IPS-20b (cell line): ENCODE data around the gene RAB34.

Experiments
- H3K27ac ChIP-seq: one replicate; pipeline ENCODE4 v1.5.1; 2013; ENCODE audit warnings: low read length
- H3K27me3 ChIP-seq: 2 replicates; pipeline ENCODE4 v1.6.1; 2013; ENCODE audit warnings: mild to moderate bottlenecking, low read length, inconsistent platforms; ENCODE audit not compliant: insufficient read depth
- H3K36me3 ChIP-seq: 2 replicates; pipeline ENCODE4 v1.6.1; 2013; ENCODE audit warnings: low read depth, mild to moderate bottlenecking, inconsistent platforms, low read length, moderate library complexity; ENCODE audit not compliant: insufficient read depth
- H3K4me1 ChIP-seq: 2 replicates; pipeline ENCODE4 v1.6.1; 2013; ENCODE audit warnings: mild to moderate bottlenecking, control low read depth, inconsistent platforms, low read length, moderate library complexity; ENCODE audit not compliant: insufficient read depth
- H3K4me3 ChIP-seq: 2 replicates; pipeline ENCODE4 v1.5.1; 2013; ENCODE audit warnings: mild to moderate bottlenecking, low read length, inconsistent platforms
- H3K9ac ChIP-seq: 2 replicates; pipeline ENCODE4 v1.6.1; 2013; ENCODE audit warnings: low read depth, mild to moderate bottlenecking, inconsistent platforms, low read length, moderate library complexity
- H3K9me3 ChIP-seq: 2 replicates; pipeline ENCODE4 v1.6.1; 2013; ENCODE audit warnings: mild to moderate bottlenecking, low read depth, low read length, inconsistent platforms; ENCODE audit not compliant: insufficient read depth

Gene RAB34

GRCh38 chr17:28669918-28670317, 47.8 kb downstream of the RAB34 start:
- Histone ChIP-seq H3K9ac (no peak overlapping the region), H3K4me1 (no peaks in the 10 kb centered on the region), H3K27me3 (no peaks in the 10 kb centered on the region), H3K27ac (no peak overlapping the region), H3K9me3 (no peaks in the 10 kb centered on the region), H3K4me3 (no peak overlapping the region), H3K36me3 (peaks cover 80% of the 10 kb centered on the region)

- no peak overlapping the region for H3K27ac ChIP-seq
- H3K4me3 ChIP-seq: no peak overlapping the region
- H3K4me1 ChIP-seq: peaks cover 6% of the 10 kb centered on the region; the same call in 1 of the 2 replicates
- H3K36me3 ChIP-seq: peaks cover 61% of the 10 kb centered on the region
- no peaks in the 10 kb centered on the region for H3K9me3 ChIP-seq
- H3K27me3 ChIP-seq: no peaks in the 10 kb centered on the region
- H3K9ac ChIP-seq: no peak overlapping the region; the same call in 1 of the 2 replicates
These were observed 49.8 kb downstream of the RAB34 start for GRCh38 chr17:28667870-28668269.

- H3K36me3 ChIP-seq: peaks cover 42% of the 10 kb centered on the region
- H3K27ac ChIP-seq: no peak overlapping the region
- H3K9ac ChIP-seq: no peak overlapping the region
- no peaks in the 10 kb centered on the region for H3K27me3 ChIP-seq
- H3K4me1 ChIP-seq: peaks cover 7% of the 10 kb centered on the region; the same call in 1 of the 2 replicates
- H3K9me3 ChIP-seq: no peaks in the 10 kb centered on the region
- H3K4me3 ChIP-seq: no peak overlapping the region
These were observed 51.7 kb downstream of the RAB34 start for GRCh38 chr17:28665994-28666393.
